IgD-negative memory B cell (primary cell): ENCODE data around the gene KCNH2. TPM values are rescaled to one million over a fixed set of nuclear protein-coding genes. Genes with fewer than 3 reads are reported as not detected.

ENCODE experiments used
- H3K27ac Mint-ChIP-seq, 3 donors: one replicate each; pipeline ENCODE4 v1.8.0; 2020 to 2022; ENCODE audit warnings: mild to moderate bottlenecking in 3 of 3, mixed read lengths in 3 of 3, moderate library complexity in 1 of 3
- H3K27me3 Mint-ChIP-seq: one replicate; pipeline ENCODE4 v1.8.0; 2021; ENCODE audit warnings: mixed read lengths
- H3K36me3 Mint-ChIP-seq: one replicate; pipeline ENCODE4 v1.8.0; 2020; ENCODE audit warnings: mild to moderate bottlenecking, mixed read lengths
- H3K4me1 Mint-ChIP-seq, 3 donors: one replicate each; pipeline ENCODE4 v1.8.0; 2020 to 2022; ENCODE audit warnings: mixed read lengths in 3 of 3, mild to moderate bottlenecking in 1 of 3
- H3K4me3 Mint-ChIP-seq, 4 donors: one replicate each; pipeline ENCODE4 v1.8.0; 2020 to 2022; ENCODE audit warnings: mild to moderate bottlenecking in 4 of 4, mixed read lengths in 4 of 4, moderate library complexity in 3 of 4
- H3K9me3 Mint-ChIP-seq, 3 donors: one replicate each; pipeline ENCODE4 v1.8.0; 2020 to 2021; ENCODE audit warnings: mixed read lengths in 3 of 3, mild to moderate bottlenecking in 1 of 3
- polyA plus RNA-seq: library from polyadenylated mRNA; unstranded; fragments of 300-500 nt; fragmentation: Illumina TruSeq; gene quantifications from one replicate; pipeline ENCODE4 v1.2.3, GENCODE V29; 2021

Gene KCNH2
- polyA plus RNA-seq, 1 donor from 2014 or later = 2.5 TPM

- no peaks in the 10 kb centered on the region for H3K36me3 Mint-ChIP-seq
- no peak overlapping the region for H3K4me3 Mint-ChIP-seq
- H3K27ac Mint-ChIP-seq = no peak overlapping the region
These were observed 16.9 kb upstream of the KCNH2 start for GRCh38 chr7:150994838-150995510.

DNA sequence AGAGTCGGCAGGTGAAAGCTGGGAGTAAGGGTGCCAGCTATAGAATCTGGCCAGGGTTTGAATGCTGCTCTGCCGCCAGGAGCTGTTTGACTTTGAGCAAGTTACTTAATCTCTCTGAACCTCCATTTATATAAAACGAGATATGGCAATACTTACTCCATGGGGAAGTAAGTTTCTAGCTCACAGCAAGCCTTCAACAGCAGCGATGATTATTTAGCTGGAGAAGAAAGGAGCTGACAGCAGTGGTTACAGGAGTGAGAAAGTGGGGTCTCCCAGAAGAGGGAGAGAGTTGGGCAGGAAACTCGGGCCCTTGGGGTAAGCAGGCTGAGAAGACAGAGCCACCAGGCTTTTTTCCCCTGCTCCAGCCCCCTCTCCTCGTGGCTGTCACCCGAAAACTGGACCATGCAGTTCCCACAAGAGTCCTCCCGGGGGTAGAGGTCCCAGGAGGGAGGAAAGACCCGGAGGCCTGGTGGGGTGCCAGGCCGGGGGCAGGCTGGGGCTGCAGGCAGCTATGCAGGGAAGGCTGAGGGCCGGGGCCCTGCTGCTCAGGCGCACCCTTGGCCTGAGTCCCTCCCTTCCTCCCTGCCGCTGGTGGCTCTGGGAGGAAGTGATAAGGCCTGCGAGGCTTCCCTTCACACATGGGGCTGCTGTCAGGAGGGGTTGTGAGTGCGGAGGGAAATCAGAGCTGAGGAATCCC, 16.2 kb upstream of the KCNH2 start:
- Mint-ChIP-seq H3K4me1 (peaks cover 0 to 5% (median 2%) of the 10 kb centered on the region in 3 donors), H3K27me3 (peaks cover 29% of the 10 kb centered on the region), H3K4me3 (peak overlapping the region in 1 of 4 donors; percentile 86), H3K9me3 (peaks cover 5 to 18% (median 17%) of the 10 kb centered on the region in 3 donors), H3K36me3 (no peaks in the 10 kb centered on the region), H3K27ac (no peak overlapping the region)

More at GRCh38 chr7:150994838-150995510, 16.9 kb upstream of the KCNH2 start:
- peaks cover 22% of the 10 kb centered on the region for H3K27me3 Mint-ChIP-seq
- H3K4me1 Mint-ChIP-seq = peaks cover 0 to 5% (median 2%) of the 10 kb centered on the region in 3 donors
- peaks cover 4 to 14% (median 12%) of the 10 kb centered on the region in 3 donors for H3K9me3 Mint-ChIP-seq

DNA sequence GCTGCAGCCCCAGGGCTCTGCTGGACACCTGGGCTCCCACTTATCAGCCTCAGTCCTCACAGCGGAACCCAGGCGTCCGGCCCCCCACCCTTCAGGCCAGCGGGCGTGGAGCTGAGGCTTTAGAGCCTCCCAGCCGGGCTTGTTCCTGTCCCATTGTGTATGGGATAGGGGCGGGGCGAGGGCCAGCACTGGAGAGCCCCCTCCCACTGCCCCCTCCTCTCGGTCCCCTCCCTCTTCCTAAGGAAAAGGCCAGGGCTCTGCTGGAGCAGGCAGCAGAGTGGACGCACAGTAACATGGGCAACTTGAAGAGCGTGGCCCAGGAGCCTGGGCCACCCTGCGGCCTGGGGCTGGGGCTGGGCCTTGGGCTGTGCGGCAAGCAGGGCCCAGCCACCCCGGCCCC, 15.4 kb upstream of the KCNH2 start:
- Mint-ChIP-seq H3K4me3 (no peak overlapping the region), H3K36me3 (no peaks in the 10 kb centered on the region), H3K9me3 (peaks cover 5 to 18% (median 17%) of the 10 kb centered on the region in 3 donors), H3K27me3 (peaks cover 32% of the 10 kb centered on the region), H3K4me1 (peaks cover 2 to 6% (median 4%) of the 10 kb centered on the region in 3 donors), H3K27ac (no peak overlapping the region)

DNA sequence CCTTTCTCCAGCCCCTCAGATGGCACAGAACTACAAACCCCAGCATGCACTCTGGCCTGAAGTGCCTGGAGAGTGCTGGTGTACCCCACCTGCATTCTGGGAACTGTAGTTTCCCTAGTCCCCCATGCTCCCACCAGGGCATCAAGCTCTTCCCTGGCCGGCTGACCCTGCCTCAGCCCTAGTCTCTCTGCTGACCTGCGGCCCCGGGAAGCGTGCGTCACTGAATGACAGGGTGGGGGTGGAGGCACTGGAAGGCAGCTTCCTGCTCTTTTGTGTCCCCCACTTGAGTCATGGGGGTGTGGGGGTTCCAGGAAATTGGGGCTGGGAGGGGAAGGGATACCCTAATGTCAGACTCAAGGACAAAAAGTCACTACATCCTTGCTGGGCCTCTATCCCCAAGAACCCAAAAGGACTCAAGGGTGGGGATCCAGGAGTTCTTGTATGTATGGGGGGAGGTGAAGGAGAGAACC, 14.7 kb upstream of the KCNH2 start:
- peaks cover 6 to 13% (median 9%) of the 10 kb centered on the region in 3 donors for H3K4me1 Mint-ChIP-seq
- no peaks in the 10 kb centered on the region for H3K36me3 Mint-ChIP-seq
- peaks cover 32% of the 10 kb centered on the region for H3K27me3 Mint-ChIP-seq
- no peak overlapping the region for H3K4me3 Mint-ChIP-seq
- H3K9me3 Mint-ChIP-seq = peaks cover 5 to 18% (median 17%) of the 10 kb centered on the region in 3 donors
- H3K27ac Mint-ChIP-seq = peak overlapping the region in 2 of 3 donors; percentile 78 to 82

- peaks cover 30% of the 10 kb centered on the region for H3K27me3 Mint-ChIP-seq
- H3K4me1 Mint-ChIP-seq = peaks cover 6 to 13% (median 9%) of the 10 kb centered on the region in 3 donors
- H3K36me3 Mint-ChIP-seq = no peaks in the 10 kb centered on the region
- H3K9me3 Mint-ChIP-seq = peaks cover 5 to 18% (median 17%) of the 10 kb centered on the region in 3 donors
- H3K4me3 Mint-ChIP-seq = peak overlapping the region in 1 of 4 donors; percentile 5
- peak overlapping the region in 1 of 3 donors; percentile 82 for H3K27ac Mint-ChIP-seq
These were observed 14.0 kb upstream of the KCNH2 start for GRCh38 chr7:150992051-150992640.

DNA sequence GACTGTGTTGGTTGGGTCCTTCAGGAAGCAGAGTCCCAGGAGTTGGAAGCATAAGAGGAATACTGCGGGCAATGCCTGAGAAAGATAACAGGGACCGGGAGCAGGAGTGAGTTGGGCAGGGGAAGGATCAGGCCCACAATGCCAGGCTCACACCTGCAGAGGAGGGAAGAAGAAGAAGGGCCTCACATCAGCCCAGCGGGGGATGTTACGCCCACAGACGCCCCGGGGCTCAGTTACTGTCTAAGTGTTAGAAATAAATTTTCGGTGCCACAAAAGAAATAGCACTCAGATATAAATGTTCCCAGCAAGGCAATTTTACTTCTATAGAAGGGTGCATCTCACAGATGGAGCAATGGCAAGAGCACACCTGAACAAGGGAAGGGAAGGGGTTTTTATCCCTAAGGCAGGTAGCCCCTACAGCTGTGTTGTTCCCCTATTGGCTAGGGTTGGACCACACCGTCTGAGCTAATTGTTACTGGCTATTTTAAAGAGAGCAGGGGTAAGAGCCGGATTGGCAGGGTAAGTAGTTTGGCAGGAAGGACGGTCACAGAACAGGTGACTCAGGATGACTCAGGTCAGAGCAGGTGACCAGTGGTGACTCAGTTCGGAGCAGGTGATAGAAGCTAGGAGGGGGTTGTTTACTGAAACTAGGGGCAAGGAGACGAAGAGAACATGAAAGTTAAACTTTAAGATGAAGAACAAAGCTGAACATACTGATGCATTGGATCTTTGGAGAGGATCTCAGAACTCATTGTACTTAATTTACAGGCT, 12.5 kb upstream of the KCNH2 start, which contains the start of gene NOS3:
TSS of gene NOS3 (plus strand) at position 602 of the 771 bp plus-strand sequence. CDS start 2,787 bp downstream, outside the sequence.
- peak within 1 kb of the TSS in 1 of 4 donors; percentile 50 for H3K4me3 Mint-ChIP-seq
- H3K27ac Mint-ChIP-seq = no peak within 1 kb of the TSS
- peaks cover 35% of the 10 kb centered on the region for H3K27me3 Mint-ChIP-seq
- H3K9me3 Mint-ChIP-seq = peaks cover 5 to 18% (median 17%) of the 10 kb centered on the region in 3 donors
- peaks cover 6 to 21% (median 11%) of the 10 kb centered on the region in 3 donors for H3K4me1 Mint-ChIP-seq
- H3K36me3 Mint-ChIP-seq = no peaks in the 10 kb centered on the region

DNA sequence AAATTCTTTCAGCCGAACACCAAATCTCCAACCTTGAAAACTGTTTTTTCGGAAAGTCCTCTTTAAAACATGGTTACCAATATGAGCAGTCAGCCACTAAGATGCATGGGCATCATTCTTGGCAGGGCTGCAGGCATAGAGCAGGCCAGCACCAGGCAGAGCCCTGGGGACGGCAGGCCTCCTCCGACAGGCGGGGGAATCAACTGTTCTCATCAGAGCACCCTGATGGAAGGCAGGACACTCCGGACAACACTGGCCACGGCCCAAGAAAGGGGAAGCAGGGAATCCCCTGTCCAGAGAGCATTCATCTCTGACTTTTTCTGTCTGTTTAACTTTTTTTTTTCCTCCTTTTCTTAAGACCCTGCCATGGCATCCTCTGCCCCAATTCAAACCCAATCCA, 11.3 kb upstream of the KCNH2 start:
- Mint-ChIP-seq H3K36me3 (no peaks in the 10 kb centered on the region), H3K4me3 (peak overlapping the region in 1 of 4 donors; percentile 50), H3K9me3 (peaks cover 5 to 18% (median 17%) of the 10 kb centered on the region in 3 donors), H3K27me3 (peaks cover 35% of the 10 kb centered on the region), H3K4me1 (peaks cover 6 to 25% (median 11%) of the 10 kb centered on the region in 3 donors), H3K27ac (no peak overlapping the region)

DNA sequence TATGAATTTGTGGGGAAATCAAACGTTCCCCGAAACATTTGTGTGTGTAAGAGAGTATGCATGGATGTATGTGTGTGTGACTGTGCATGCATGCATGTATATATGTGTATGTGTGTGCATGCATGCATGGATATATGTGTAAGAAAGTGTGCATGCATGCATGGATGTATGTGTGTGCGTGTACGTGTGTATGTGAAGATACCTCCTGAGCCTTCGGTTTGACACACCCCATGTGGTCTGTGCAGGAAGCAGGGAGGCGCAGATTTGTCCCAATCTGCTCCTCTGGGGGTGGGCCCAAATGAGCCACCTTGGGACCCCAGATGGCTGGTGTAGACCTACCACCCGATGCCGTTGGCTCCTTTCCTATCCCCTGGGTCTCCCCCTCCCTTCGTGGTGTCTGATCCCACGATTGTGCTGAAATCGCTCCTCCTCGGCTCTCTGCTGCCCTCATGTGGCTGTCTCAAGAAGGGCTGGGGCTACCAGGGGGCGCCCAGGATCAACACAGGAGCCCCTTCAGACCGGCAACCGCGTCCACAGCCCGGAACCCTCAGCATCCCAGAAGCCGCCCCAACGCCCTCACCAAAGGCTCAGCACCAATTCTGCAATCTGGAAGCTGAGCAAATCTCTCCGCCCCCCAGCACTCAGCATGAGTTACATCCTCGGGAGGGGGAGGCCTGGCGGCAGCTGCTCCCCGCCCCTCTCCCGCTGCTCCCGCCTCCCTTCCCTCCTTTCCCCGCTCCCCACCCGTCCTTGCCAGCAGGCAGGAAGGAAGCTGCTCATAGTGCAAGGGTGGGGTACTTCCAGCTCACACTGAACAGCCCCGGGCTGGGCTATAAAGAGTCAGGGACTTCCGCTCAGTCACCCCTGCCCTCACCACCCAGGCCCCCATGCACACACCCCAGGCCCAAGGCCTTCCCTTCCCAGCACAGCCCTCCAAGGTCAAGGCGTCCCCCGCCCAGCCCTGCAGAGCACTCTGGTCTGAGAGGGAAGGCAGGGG, 10.4 kb upstream of the KCNH2 start:
- peak overlapping the region in 2 of 4 donors; percentile 29 to 45 for H3K4me3 Mint-ChIP-seq

DNA sequence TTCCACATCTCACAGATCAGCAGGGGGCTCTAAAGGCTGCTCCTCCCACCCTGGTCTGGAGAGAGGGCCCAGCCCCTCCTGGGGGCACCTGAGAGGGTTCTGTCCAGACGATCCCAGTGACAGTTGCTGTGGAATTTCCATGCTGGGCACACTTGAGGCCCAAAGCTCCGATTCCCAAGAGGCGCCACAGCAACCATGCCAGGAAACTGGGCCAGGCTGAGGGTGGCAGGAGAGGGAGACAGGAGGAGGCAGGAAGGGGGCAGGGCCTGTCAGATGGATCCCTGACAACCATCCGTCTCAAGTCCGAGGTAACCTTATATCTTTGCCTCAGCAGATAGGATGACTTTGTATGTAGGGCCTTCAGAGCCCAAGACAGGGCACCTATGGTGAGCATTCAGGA, 8.4 kb upstream of the KCNH2 start:
- Mint-ChIP-seq H3K36me3 (no peaks in the 10 kb centered on the region), H3K9me3 (peaks cover 5 to 18% (median 17%) of the 10 kb centered on the region in 3 donors), H3K27me3 (peaks cover 42% of the 10 kb centered on the region), H3K4me3 (no peak overlapping the region), H3K27ac (no peak overlapping the region), H3K4me1 (peaks cover 6 to 20% (median 9%) of the 10 kb centered on the region in 3 donors)

More for the DNA sequence above, 10.4 kb upstream of the KCNH2 start:
- H3K36me3 Mint-ChIP-seq = no peaks in the 10 kb centered on the region
- H3K27me3 Mint-ChIP-seq = peaks cover 33% of the 10 kb centered on the region
- H3K27ac Mint-ChIP-seq = peak overlapping the region in 1 of 3 donors; percentile 32
- peaks cover 6 to 20% (median 9%) of the 10 kb centered on the region in 3 donors for H3K4me1 Mint-ChIP-seq
- peaks cover 5 to 18% (median 17%) of the 10 kb centered on the region in 3 donors for H3K9me3 Mint-ChIP-seq

DNA sequence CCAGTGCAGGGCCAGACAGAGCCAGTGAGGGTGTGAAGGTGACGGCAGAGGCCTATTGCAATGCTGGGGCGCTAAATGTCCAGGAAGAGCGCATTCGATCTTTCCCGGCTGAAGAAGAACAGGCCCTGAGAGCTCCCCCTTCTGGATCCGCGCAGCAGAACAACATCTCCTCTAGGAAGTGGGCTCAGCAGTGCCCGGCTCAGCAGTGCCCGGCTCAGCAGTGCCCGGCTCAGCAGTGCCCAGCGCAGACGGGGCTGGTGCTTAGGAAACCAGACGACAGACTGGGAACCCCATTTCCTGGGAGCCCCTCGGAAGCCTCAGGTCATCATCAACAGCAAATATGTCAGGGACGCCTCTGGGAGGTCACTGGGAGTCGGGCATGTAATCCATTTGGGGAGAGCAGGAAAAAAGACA, 8.0 kb upstream of the KCNH2 start:
- peaks cover 47% of the 10 kb centered on the region for H3K27me3 Mint-ChIP-seq
- H3K4me3 Mint-ChIP-seq = no peak overlapping the region
- H3K4me1 Mint-ChIP-seq = peaks cover 6 to 20% (median 9%) of the 10 kb centered on the region in 3 donors
- peak overlapping the region in 2 of 3 donors; percentile 81 to 92 for H3K27ac Mint-ChIP-seq
- H3K36me3 Mint-ChIP-seq = no peaks in the 10 kb centered on the region
- peaks cover 5 to 14% (median 14%) of the 10 kb centered on the region in 3 donors for H3K9me3 Mint-ChIP-seq

DNA sequence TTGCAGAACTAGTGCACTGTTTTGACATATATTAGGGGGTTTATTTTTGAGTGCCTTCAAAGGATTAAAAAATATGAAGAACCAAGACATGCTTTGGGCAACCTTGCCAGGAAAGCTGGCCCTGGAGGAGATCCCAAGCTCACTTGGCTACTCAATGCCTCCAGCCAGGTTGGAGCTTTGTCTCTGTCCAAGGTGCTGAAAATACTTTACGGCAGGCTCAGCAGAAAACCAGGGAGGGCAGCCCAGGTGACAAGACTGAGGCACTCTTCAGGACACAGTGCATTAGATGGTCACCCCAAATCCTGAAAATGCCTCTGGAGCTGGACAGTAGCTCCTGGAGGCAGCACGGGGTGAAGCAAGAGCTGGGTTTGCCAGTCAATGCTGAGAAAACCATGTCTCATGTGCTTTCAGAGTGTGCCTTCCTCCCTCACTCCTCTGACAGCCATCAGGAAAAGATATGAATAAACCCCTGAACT, 5.8 kb upstream of the KCNH2 start:
- Mint-ChIP-seq H3K27ac (no peak overlapping the region), H3K27me3 (peaks cover 38% of the 10 kb centered on the region), H3K9me3 (no peaks in the 10 kb centered on the region), H3K4me1 (peaks cover 6 to 20% (median 9%) of the 10 kb centered on the region in 3 donors), H3K36me3 (no peaks in the 10 kb centered on the region), H3K4me3 (peak overlapping the region in 1 of 4 donors; percentile 44)

DNA sequence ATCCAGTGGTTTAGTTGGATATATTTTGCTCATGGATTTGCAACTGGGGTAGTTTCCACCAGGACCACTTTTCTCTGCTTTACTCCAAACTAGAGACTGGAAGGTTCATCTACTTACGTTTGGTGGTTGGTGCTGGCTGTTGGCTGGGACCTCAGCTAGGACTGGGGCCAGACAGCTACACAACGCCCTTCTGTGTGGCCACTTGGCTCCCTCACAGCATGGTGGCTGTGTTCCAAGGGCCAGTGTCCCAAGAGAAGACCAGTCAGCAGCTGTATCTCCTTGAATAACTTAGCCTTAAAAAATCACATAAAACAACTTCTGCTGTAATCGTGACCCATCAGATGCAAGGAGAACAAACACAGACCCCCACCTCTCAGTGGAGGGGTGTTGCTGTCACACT, 4.2 kb upstream of the KCNH2 start:
- Mint-ChIP-seq H3K4me1 (peaks cover 5 to 16% (median 7%) of the 10 kb centered on the region in 3 donors), H3K36me3 (no peaks in the 10 kb centered on the region), H3K4me3 (no peak overlapping the region), H3K9me3 (no peaks in the 10 kb centered on the region), H3K27ac (peak overlapping the region in 1 of 3 donors; percentile 58), H3K27me3 (peaks cover 35% of the 10 kb centered on the region)

- Mint-ChIP-seq H3K27me3 (peaks cover 42% of the 10 kb centered on the region), H3K4me3 (peak overlapping the region in 1 of 4 donors; percentile 9), H3K9me3 (no peaks in the 10 kb centered on the region), H3K27ac (no peak overlapping the region), H3K36me3 (no peaks in the 10 kb centered on the region), H3K4me1 (peaks cover 7 to 16% (median 13%) of the 10 kb centered on the region in 3 donors)
These were observed 3.5 kb upstream of the KCNH2 start for GRCh38 chr7:150981644-150982043.
